HepG2 (cell line): ENCODE measurements around the gene CYSRT1. TPM values are rescaled to one million over a fixed set of nuclear protein-coding genes. Genes with fewer than 3 reads are reported as not detected.
A peak's percentile ranks its signal among the peaks of the same experiment; 100 is the strongest.

Experiments
- CCDC6 ChIP-seq: sonication (generic); formaldehyde crosslinking; IDR thresholded peaks from 2 replicates; pipeline ENCODE4 v1.8.1; 2022; ENCODE audit warnings: mild to moderate bottlenecking, missing genetic modification reagents, moderate library complexity
- EP300 ChIP-seq, 3 experiments: sonication (generic) in 1 of 3; formaldehyde crosslinking in 1 of 3; IDR thresholded peaks; 2 replicates each; pipeline versions ENCODE4 v1.5.1 to v1.6.1; 2011 to 2020; ENCODE audit warnings: low read depth in 2 of 3, low read length in 2 of 3, borderline replicate concordance in 1 of 3, improper control_type of control experiment in 1 of 3, mild to moderate bottlenecking in 1 of 3, missing genetic modification reagents in 1 of 3, moderate library complexity in 1 of 3
- MEF2D ChIP-seq: sonication (generic); formaldehyde crosslinking; IDR thresholded peaks from 2 replicates; pipeline ENCODE4 v1.5.1; 2020; ENCODE audit warnings: mild to moderate bottlenecking, missing genetic modification reagents
- MTA3 ChIP-seq: sonication (generic); formaldehyde crosslinking; IDR thresholded peaks from 2 replicates; pipeline ENCODE4 v1.4.0; 2020; ENCODE audit warnings: missing genetic modification reagents
- YEATS4 ChIP-seq: sonication (generic); formaldehyde crosslinking; IDR thresholded peaks from 2 replicates; pipeline ENCODE4 v1.4.0; 2020; ENCODE audit warnings: missing genetic modification reagents, borderline replicate concordance
- ZNF230 ChIP-seq: sonication (generic); formaldehyde crosslinking; IDR thresholded peaks from 2 replicates; pipeline ENCODE4 v1.4.0; 2020; ENCODE audit warnings: mild to moderate bottlenecking, missing genetic modification reagents
- ZNF547 ChIP-seq: sonication (generic); formaldehyde crosslinking; IDR thresholded peaks from 2 replicates; pipeline ENCODE4 v1.5.1; 2020; ENCODE audit warnings: mild to moderate bottlenecking, missing genetic modification reagents
- polyA plus RNA-seq, 8 experiments: library from polyadenylated mRNA; depleted of rRNA in 3 of 8; stranded (reverse) in 7 of 8; unstranded in 1 of 8; fragments of >200 nt; fragmentation: Illumina TruSeq in 4 of 8; extraction: Trizol in 4 of 8; gene quantifications; 2 replicates each; pipeline versions ENCODE4 v1.2.1 to v1.2.3, GENCODE V29; 2011 to 2016; ENCODE audit warnings: low read depth in 4 of 8, missing spikeins in 1 of 8, mixed read lengths in 1 of 8; ENCODE audit not compliant: insufficient read depth in 1 of 8
- total RNA-seq, 5 experiments: library from RNA; depleted of rRNA; stranded (reverse); fragments of >200 nt; fragmentation: Illumina TruSeq; extraction: Trizol; gene quantifications; 2 replicates each; pipeline ENCODE4 v1.2.3, GENCODE V29; 2016; ENCODE audit warnings: low read depth in 1 of 5
- TF ChIP-seq, protein P1 (sequence below): sonication (generic); formaldehyde crosslinking; IDR thresholded peaks from 2 replicates; pipeline ENCODE4 v1.4.0; 2020; ENCODE audit warnings: mild to moderate bottlenecking, missing genetic modification reagents, borderline replicate concordance
- TF ChIP-seq, protein P2 (sequence below): sonication (generic); formaldehyde crosslinking; IDR thresholded peaks from 2 replicates; pipeline ENCODE4 v1.4.0; 2020; ENCODE audit warnings: missing genetic modification reagents
- TF ChIP-seq, protein P3 (sequence below): sonication (generic); formaldehyde crosslinking; IDR thresholded peaks from 2 replicates; pipeline ENCODE4 v1.4.0; 2020; ENCODE audit warnings: mild to moderate bottlenecking, low read depth, missing genetic modification reagents
- TF ChIP-seq, protein P4 (sequence below): fragments of 450-650 bp; IDR thresholded peaks from 2 replicates; pipeline ENCODE4 v1.6.1; 2017

CYSRT1 gene
- total and polyA plus RNA-seq, 2 of the 13 experiments (the other 11 are each of a cell fraction or from before 2014, with no cell fraction given), result 1.5 to 2.1 TPM

DNA sequence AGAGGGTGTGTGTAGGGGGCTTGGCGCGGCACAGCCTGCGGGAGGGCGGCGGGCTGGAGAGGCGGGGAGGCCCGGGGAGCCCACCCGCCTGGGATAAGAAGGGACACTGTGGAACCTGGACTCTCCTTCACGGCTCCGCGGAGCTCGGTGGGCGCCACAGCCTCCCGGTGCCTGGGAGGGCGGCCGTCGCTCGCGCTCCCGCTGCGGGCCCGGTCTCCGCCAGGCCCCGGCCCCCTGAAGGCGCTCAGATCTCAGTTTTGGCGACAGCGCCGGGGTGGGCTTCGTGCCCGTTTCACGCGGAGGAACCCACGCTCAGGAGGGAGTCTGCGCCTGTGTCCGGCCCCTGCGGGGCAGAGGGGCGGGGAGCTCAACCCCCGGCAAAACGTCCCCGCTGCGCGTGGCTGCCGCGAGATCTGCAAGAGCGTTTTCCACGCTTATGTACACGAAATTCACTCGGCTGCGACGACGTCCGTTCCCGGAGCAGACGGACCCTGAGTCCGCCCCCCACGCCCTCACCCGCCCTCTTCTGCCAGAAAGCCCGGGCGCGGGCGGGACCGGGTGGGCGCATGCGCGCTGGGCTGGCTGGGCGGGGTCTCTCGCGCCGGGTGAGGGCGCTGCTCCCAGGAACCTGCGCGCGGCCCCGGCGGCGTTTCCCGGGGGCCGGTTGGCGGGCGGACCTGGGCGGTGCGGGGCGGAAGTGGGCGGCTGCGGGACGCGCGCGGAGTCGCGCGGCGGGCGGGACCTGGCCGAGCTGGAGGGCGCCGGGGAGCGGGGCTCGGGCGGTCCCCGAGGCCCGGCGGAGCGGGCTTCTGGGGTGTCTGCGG, 29.9 kb downstream of the CYSRT1 start, which contains the start of gene NELFB (continued):
- TF ChIP-seq, protein P1, sequence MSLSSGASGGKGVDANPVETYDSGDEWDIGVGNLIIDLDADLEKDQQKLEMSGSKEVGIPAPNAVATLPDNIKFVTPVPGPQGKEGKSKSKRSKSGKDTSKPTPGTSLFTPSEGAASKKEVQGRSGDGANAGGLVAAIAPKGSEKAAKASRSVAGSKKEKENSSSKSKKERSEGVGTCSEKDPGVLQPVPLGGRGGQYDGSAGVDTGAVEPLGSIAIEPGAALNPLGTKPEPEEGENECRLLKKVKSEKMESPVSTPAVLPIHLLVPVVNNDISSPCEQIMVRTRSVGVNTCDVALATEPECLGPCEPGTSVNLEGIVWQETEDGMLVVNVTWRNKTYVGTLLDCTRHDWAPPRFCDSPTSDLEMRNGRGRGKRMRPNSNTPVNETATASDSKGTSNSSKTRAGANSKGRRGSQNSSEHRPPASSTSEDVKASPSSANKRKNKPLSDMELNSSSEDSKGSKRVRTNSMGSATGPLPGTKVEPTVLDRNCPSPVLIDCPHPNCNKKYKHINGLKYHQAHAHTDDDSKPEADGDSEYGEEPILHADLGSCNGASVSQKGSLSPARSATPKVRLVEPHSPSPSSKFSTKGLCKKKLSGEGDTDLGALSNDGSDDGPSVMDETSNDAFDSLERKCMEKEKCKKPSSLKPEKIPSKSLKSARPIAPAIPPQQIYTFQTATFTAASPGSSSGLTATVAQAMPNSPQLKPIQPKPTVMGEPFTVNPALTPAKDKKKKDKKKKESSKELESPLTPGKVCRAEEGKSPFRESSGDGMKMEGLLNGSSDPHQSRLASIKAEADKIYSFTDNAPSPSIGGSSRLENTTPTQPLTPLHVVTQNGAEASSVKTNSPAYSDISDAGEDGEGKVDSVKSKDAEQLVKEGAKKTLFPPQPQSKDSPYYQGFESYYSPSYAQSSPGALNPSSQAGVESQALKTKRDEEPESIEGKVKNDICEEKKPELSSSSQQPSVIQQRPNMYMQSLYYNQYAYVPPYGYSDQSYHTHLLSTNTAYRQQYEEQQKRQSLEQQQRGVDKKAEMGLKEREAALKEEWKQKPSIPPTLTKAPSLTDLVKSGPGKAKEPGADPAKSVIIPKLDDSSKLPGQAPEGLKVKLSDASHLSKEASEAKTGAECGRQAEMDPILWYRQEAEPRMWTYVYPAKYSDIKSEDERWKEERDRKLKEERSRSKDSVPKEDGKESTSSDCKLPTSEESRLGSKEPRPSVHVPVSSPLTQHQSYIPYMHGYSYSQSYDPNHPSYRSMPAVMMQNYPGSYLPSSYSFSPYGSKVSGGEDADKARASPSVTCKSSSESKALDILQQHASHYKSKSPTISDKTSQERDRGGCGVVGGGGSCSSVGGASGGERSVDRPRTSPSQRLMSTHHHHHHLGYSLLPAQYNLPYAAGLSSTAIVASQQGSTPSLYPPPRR (CRISPR knock-in tag), result no peak
- TF ChIP-seq EP300 (IDR thresholded peaks at IDR 0.05; ENCODE audit: low read depth in 2 of 2, low read length in 2 of 2) (no peak), EP300 (CRISPR knock-in tag; IDR thresholded peaks at IDR 0.05; ENCODE audit: borderline replicate concordance) (no peak), MTA3 (CRISPR knock-in tag) (no peak), MEF2D (CRISPR knock-in tag) (no peak), ZNF547 (CRISPR knock-in tag) (no peak; the same call in 1 of the 2 replicates), CCDC6 (CRISPR knock-in tag) (peak; percentile 69; the same call in 1 of the 2 replicates), YEATS4 (CRISPR knock-in tag) (0 out of 2 replicates have a peak, but pooled peaks have one; percentile 69), ZNF230 (CRISPR knock-in tag) (no peak)
- TF ChIP-seq, protein P2, sequence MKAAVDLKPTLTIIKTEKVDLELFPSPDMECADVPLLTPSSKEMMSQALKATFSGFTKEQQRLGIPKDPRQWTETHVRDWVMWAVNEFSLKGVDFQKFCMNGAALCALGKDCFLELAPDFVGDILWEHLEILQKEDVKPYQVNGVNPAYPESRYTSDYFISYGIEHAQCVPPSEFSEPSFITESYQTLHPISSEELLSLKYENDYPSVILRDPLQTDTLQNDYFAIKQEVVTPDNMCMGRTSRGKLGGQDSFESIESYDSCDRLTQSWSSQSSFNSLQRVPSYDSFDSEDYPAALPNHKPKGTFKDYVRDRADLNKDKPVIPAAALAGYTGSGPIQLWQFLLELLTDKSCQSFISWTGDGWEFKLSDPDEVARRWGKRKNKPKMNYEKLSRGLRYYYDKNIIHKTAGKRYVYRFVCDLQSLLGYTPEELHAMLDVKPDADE, result no peak
- TF ChIP-seq, protein P3, sequence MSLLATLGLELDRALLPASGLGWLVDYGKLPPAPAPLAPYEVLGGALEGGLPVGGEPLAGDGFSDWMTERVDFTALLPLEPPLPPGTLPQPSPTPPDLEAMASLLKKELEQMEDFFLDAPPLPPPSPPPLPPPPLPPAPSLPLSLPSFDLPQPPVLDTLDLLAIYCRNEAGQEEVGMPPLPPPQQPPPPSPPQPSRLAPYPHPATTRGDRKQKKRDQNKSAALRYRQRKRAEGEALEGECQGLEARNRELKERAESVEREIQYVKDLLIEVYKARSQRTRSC (CRISPR knock-in tag), result no peak
- TF ChIP-seq, protein P4, sequence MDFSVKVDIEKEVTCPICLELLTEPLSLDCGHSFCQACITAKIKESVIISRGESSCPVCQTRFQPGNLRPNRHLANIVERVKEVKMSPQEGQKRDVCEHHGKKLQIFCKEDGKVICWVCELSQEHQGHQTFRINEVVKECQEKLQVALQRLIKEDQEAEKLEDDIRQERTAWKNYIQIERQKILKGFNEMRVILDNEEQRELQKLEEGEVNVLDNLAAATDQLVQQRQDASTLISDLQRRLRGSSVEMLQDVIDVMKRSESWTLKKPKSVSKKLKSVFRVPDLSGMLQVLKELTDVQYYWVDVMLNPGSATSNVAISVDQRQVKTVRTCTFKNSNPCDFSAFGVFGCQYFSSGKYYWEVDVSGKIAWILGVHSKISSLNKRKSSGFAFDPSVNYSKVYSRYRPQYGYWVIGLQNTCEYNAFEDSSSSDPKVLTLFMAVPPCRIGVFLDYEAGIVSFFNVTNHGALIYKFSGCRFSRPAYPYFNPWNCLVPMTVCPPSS, result no peak
